H1 (cell line): Measurements from ENCODE around the gene RAB3IL1. TPM values are rescaled to one million over a fixed set of nuclear protein-coding genes. Genes with fewer than 3 reads are reported as not detected.

Source experiments
- CTCF ChIA-PET: fragments of 300-600 bp; sonication (Branson Sonifier 250); formaldehyde crosslinking; loops from one replicate; lab custom pipeline; 2021; ENCODE audit not compliant: partially characterized antibody; lab: Charles Lee
- POLR2A ChIA-PET: fragments of 300-600 bp; sonication (Branson Sonifier 250); formaldehyde crosslinking; loops from one replicate; lab custom pipeline; 2021; ENCODE audit warnings: inconsistent platforms; ENCODE audit not compliant: partially characterized antibody; lab: Charles Lee
- DNase-seq, 2 experiments: peaks; one replicate each; pipeline versions ENCODE4 v3.0.0 to v3.0.0-alpha.2; 2010 to 2022; ENCODE audit warnings: low spot score in 2 of 2, low read depth in 1 of 2, mixed read lengths in 1 of 2
- FAIRE-seq: peaks from 2 replicates; lab custom pipeline; 2011; peaks lifted over from hg19 to GRCh38; lab: Jason Lieb, UNC
- H2AFZ ChIP-seq: 2 replicates; pipeline ENCODE4 v1.8.1; 2012; ENCODE audit warnings: low read length, inconsistent platforms
- H2AK5ac ChIP-seq: 2 replicates; pipeline ENCODE4 v1.6.1; 2013; ENCODE audit warnings: low read depth, low read length
- H2BK120ac ChIP-seq: replicated peaks from 2 replicates; pipeline ENCODE3; 2013; ENCODE audit warnings: low read depth, low read length, inconsistent platforms
- H2BK12ac ChIP-seq: 2 replicates; pipeline ENCODE4 v1.6.1; 2013; ENCODE audit warnings: low read depth, low read length
- H2BK15ac ChIP-seq: 2 replicates; pipeline ENCODE4 v1.6.1; 2013; ENCODE audit warnings: low read length
- H2BK20ac ChIP-seq: 2 replicates; pipeline ENCODE4 v1.6.1; 2013; ENCODE audit warnings: low read length
- H2BK5ac ChIP-seq: 2 replicates; pipeline ENCODE4 v1.6.1; 2013; ENCODE audit warnings: low read depth, low read length
- H3K14ac ChIP-seq: 2 replicates; pipeline ENCODE4 v1.6.1; 2013; ENCODE audit warnings: inconsistent platforms; ENCODE audit not compliant: insufficient read length
- H3K18ac ChIP-seq: 2 replicates; pipeline ENCODE4 v1.6.1; 2013; ENCODE audit warnings: low read length; ENCODE audit errors: extremely low read depth
- H3K23ac ChIP-seq: 2 replicates; pipeline ENCODE4 v1.6.1; 2013; ENCODE audit warnings: inconsistent platforms; ENCODE audit not compliant: insufficient read length
- H3K23me2 ChIP-seq: 2 replicates; pipeline ENCODE4 v1.6.1; 2013; ENCODE audit warnings: low read depth, low read length
- H3K27ac ChIP-seq: 2 replicates; pipeline ENCODE4 v1.6.1; 2011; ENCODE audit warnings: low read depth, low read length, inconsistent platforms
- H3K27me3 ChIP-seq, 4 experiments: replicated peaks in 1 of 4; 1 replicate in 1 of 4; 2 replicates in 3 of 4; pipeline versions ENCODE4 v1.6.1 to v1.8.1; 2011 to 2013; ENCODE audit warnings: low read length in 3 of 4, mild to moderate bottlenecking in 3 of 4, inconsistent platforms in 2 of 4, mixed read lengths in 2 of 4, moderate library complexity in 1 of 4; ENCODE audit not compliant: control insufficient read depth in 3 of 4, insufficient read depth in 3 of 4; ENCODE audit errors: extremely low read depth in 1 of 4
- H3K36me3 ChIP-seq, 4 experiments: 2 replicates each; pipeline versions ENCODE4 v1.6.1 to v1.8.1; 2011 to 2013; ENCODE audit warnings: mild to moderate bottlenecking in 4 of 4, low read length in 3 of 4, moderate library complexity in 2 of 4, control low read depth in 1 of 4, inconsistent platforms in 1 of 4; ENCODE audit not compliant: insufficient read depth in 4 of 4, control insufficient read depth in 2 of 4
- H3K4ac ChIP-seq: replicated peaks from 2 replicates; pipeline ENCODE3; 2013; ENCODE audit warnings: low read length, low read depth, mixed read lengths, inconsistent platforms; ENCODE audit not compliant: insufficient read length
- H3K4me1 ChIP-seq, 4 experiments: replicated peaks in 1 of 4; 1 replicate in 1 of 4; 2 replicates in 3 of 4; pipeline versions ENCODE4 v1.6.1 to v1.8.1; 2011 to 2013; ENCODE audit warnings: low read length in 3 of 4, inconsistent platforms in 2 of 4, mixed read lengths in 1 of 4; ENCODE audit not compliant: insufficient read depth in 4 of 4, control insufficient read depth in 3 of 4
- H3K4me2 ChIP-seq, 2 experiments: 2 replicates each; pipeline versions ENCODE4 v1.6.1 to v1.8.1; 2011 to 2013; ENCODE audit warnings: low read depth in 2 of 2, low read length in 2 of 2, control low read depth in 1 of 2, inconsistent platforms in 1 of 2, mild to moderate bottlenecking in 1 of 2; ENCODE audit not compliant: insufficient read depth in 1 of 2
- H3K4me3 ChIP-seq, 4 experiments: fragments of 200-600, 300-600 bp in 1 of 4; sonication (generic), shearing (Covaris generic), sonication (Bioruptor Twin) in 1 of 4; 2 replicates each; pipeline versions ENCODE4 v1.5.1 to v1.8.1; 2011 to 2016; ENCODE audit warnings: low read length in 4 of 4, low read depth in 3 of 4, control low read depth in 2 of 4, inconsistent platforms in 2 of 4, mild to moderate bottlenecking in 2 of 4, mixed read lengths in 1 of 4, moderate library complexity in 1 of 4; ENCODE audit not compliant: insufficient read depth in 2 of 4; ENCODE audit errors: extremely low read depth in 1 of 4
- H3K56ac ChIP-seq: replicated peaks from 2 replicates; pipeline ENCODE3; 2013; ENCODE audit warnings: low read depth, mild to moderate bottlenecking, mixed read lengths, low read length, inconsistent platforms; ENCODE audit not compliant: insufficient read length
- H3K79me1 ChIP-seq: 2 replicates; pipeline ENCODE4 v1.6.1; 2013; ENCODE audit warnings: low read depth, low read length, control low read depth
- H3K79me2 ChIP-seq, 2 experiments: 2 replicates each; pipeline versions ENCODE4 v1.6.1 to v1.8.1; 2012 to 2013; ENCODE audit warnings: low read length in 2 of 2, mild to moderate bottlenecking in 2 of 2, inconsistent platforms in 1 of 2; ENCODE audit not compliant: insufficient read depth in 2 of 2, control insufficient read depth in 1 of 2
- H3K9ac ChIP-seq, 4 experiments: replicated peaks in 1 of 4; 1 replicate in 1 of 4; 2 replicates in 3 of 4; pipeline versions ENCODE4 v1.6.1 to v1.8.1; 2011 to 2013; ENCODE audit warnings: low read depth in 3 of 4, low read length in 3 of 4, control low read depth in 2 of 4, mild to moderate bottlenecking in 2 of 4, moderate library complexity in 2 of 4, inconsistent platforms in 1 of 4; ENCODE audit errors: extremely low read depth in 1 of 4
- H3K9me3 ChIP-seq, 2 experiments: 2 replicates each; pipeline versions ENCODE4 v1.6.1 to v1.8.1; 2012 to 2013; ENCODE audit warnings: mild to moderate bottlenecking in 2 of 2, moderate library complexity in 2 of 2, control low read depth in 1 of 2, inconsistent platforms in 1 of 2, low read depth in 1 of 2, low read length in 1 of 2, mixed read lengths in 1 of 2; ENCODE audit not compliant: insufficient read depth in 2 of 2
- H4K20me1 ChIP-seq, 2 experiments: replicated peaks in 1 of 2; 2 replicates each; pipeline versions ENCODE3 to v1.8.1; 2011 to 2013; ENCODE audit warnings: inconsistent platforms in 2 of 2, low read length in 2 of 2, mild to moderate bottlenecking in 1 of 2; ENCODE audit not compliant: insufficient read depth in 2 of 2, control insufficient read depth in 1 of 2
- H4K5ac ChIP-seq: 2 replicates; pipeline ENCODE4 v1.6.1; 2013; ENCODE audit warnings: low read length, low read depth, mixed read lengths, inconsistent platforms; ENCODE audit not compliant: insufficient read length
- H4K8ac ChIP-seq: 2 replicates; pipeline ENCODE4 v1.8.0; 2013; ENCODE audit warnings: mild to moderate bottlenecking, moderate library complexity, low read length, inconsistent platforms; ENCODE audit not compliant: insufficient read depth; ENCODE audit errors: extremely low read depth
- H4K91ac ChIP-seq: replicated peaks from 2 replicates; pipeline ENCODE3; 2013; ENCODE audit warnings: low read length, mixed read lengths, inconsistent platforms; ENCODE audit not compliant: insufficient read length
- CEBPB ChIP-seq: IDR thresholded peaks from 2 replicates; pipeline ENCODE4 v1.6.1; 2012; ENCODE audit warnings: low read depth, low read length
- CHD2 ChIP-seq: IDR thresholded peaks from 2 replicates; pipeline ENCODE4 v1.6.1; 2012; ENCODE audit warnings: low read length, improper control_type of control experiment
- EGR1 ChIP-seq: IDR thresholded peaks from 2 replicates; pipeline ENCODE4 v1.6.1; 2011; ENCODE audit warnings: low read depth, low read length, borderline replicate concordance
- MAX ChIP-seq: IDR thresholded peaks from 2 replicates; pipeline ENCODE4 v1.6.1; 2012; ENCODE audit warnings: inconsistent platforms
- TAF1 ChIP-seq: IDR thresholded peaks from 2 replicates; pipeline ENCODE4 v1.6.1; 2011; ENCODE audit warnings: mild to moderate bottlenecking, low read depth, low read length
- USF2 ChIP-seq: IDR thresholded peaks from 2 replicates; pipeline ENCODE4 v1.6.1; 2011; ENCODE audit warnings: low read length, improper control_type of control experiment
- WGBS, 2 experiments: shearing (Covaris generic) in 1 of 2; methylation state at CpG; one replicate each; pipeline versions ENCODE4 v1.1.6 to v1.1.7; 2013 to 2015; ENCODE audit warnings: low lambda C conversion rate in 2 of 2, mixed read lengths in 2 of 2, inconsistent platforms in 1 of 2, low coverage in 1 of 2, missing lambda C conversion rate in 1 of 2; ENCODE audit not compliant: insufficient replicate concordance in 2 of 2, insufficient coverage in 1 of 2, insufficient read length in 1 of 2; ENCODE audit errors: extremely low coverage in 1 of 2, missing lambda C conversion rate in 1 of 2; 5-methylcytosine and 5-hydroxymethylcytosine counted together
- polyA plus RNA-seq, 7 experiments: library from polyadenylated mRNA; depleted of rRNA in 3 of 7; stranded (reverse) in 5 of 7; unstranded in 2 of 7; fragments of >200 nt in 5 of 7; fragments of 200-250 nt in 2 of 7; gene quantifications; 1 replicate in 5 of 7; 2 replicates in 1 of 7; 4 replicates in 1 of 7; pipeline versions ENCODE4 v1.2.1 to v1.2.3, GENCODE V29; 2011 to 2013; ENCODE audit warnings: missing spikeins in 2 of 7, mixed read lengths in 2 of 7
- total RNA-seq: library from RNA; stranded (reverse); fragmentation: NEBNext Ultra II Directional; extraction: Animal tissue kit (Norgen Biotek cat#: 25700); gene quantifications from 2 replicates; pipeline ENCODE4 v1.2.1, GENCODE V29; 2021

RAB3IL1 gene
- total and polyA plus RNA-seq, 2 of the 8 experiments (the other 6 are each of a cell fraction or from before 2014, with no cell fraction given), result 6.8 to 7.9 TPM

DNA sequence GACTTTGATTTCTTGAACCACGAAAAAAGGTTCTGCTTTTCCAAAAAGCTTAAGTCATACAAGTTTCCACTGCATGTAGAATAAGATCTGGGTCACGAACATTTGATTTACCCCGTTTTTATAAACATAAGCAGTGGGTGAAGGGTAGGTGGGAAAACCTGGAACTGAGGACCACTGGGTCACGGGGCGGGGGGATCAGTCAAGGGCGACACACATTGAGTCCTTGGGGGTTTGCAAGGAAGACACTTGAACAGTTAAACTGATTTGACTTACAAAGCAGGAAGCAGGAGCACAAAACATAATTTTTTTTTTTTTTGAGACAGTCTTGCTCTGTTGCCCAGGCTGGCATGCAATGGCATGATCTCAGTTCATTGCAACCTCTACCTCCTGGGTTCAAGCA is 36.9 kb downstream of the RAB3IL1 start:
- Histone ChIP-seq H2BK5ac (no peak overlapping the region), H3K23ac (no peak overlapping the region), H3K4me2 (no peak overlapping the region), H3K18ac (no peak overlapping the region), H3K79me1 (no peaks in the 10 kb centered on the region; the same call in 1 of the 2 replicates), H3K9me3 (no peaks in the 10 kb centered on the region), H2BK20ac (no peak overlapping the region), H3K36me3 (peaks cover 0 to 4% (median 0%) of the 10 kb centered on the region in 4 experiments; a peak in 1 of 8 replicates), H3K27ac (no peak overlapping the region), H3K79me2 (no peaks in the 10 kb centered on the region), H2AFZ (no peak overlapping the region), H3K27me3 (no peaks in the 10 kb centered on the region), H4K91ac (no peak overlapping the region), H3K4me1 (peaks cover 0 to 16% (median 8%) of the 10 kb centered on the region in 4 experiments), H4K8ac (no peak overlapping the region; the same call in 1 of the 2 replicates), H3K14ac (no peak overlapping the region), H3K9ac (no peak overlapping the region), H3K4me3 (no peak overlapping the region), H4K5ac (no peak overlapping the region), H3K23me2 (no peaks in the 10 kb centered on the region), H3K56ac (no peak overlapping the region), H3K4ac (no peak overlapping the region), H4K20me1 (peaks cover 0 to 7% of the 10 kb centered on the region in 2 experiments), H2AK5ac (no peak overlapping the region), H2BK15ac (no peak overlapping the region), H2BK12ac (no peak overlapping the region), H2BK120ac (no peak overlapping the region)
- POLR2A ChIA-PET, result interaction anchor here (0.6 to 4.1 kb wide), 8 partner anchors 9 to 116 kb away, joined by 3 to 15 read pairs (median 6); partner anchors contain the start of genes FADS1, FADS2 and FTH1
- CTCF ChIA-PET, result interaction anchor here (0.7 to 13.5 kb wide), 10 partner anchors 9 to 443 kb away, joined by 3 to 172 read pairs (median 10); no protein-coding TSS in a partner anchor
- 95% methylated on average over 6 of the region's 6 CpGs; no CpG with 5 or more reads in 1 of the 2 experiments for WGBS, 2 experiments
- DNase-seq, result no peak
- TF ChIP-seq MAX (no peak), TAF1 (no peak), CHD2 (no peak), USF2 (no peak), EGR1 (no peak), CEBPB (no peak)
- FAIRE-seq, result no peak
